CMK (cell line): ENCODE measurements around the gene RBM4.
"Not testable (repeated sequence)": the region's sequence is repeated elsewhere in the genome, so short reads cannot be mapped to it uniquely, and the experiment has no call there.

Experiments used
- DNase-seq: peaks from one replicate; pipeline ENCODE4 v3.0.0-alpha.2; 2010; ENCODE audit warnings: low read depth

The RBM4 gene

GRCh38 chr11:66638177-66639065, at the start of gene RBM4:
Gene RBM4, plus strand, starts transcription at chr11:66638703. Its CDS starts 1,009 bp downstream, at chr11:66639712.
- DNase-seq, result peak; percentile 98

GRCh38 chr11:66589315-66589714, 49.2 kb upstream of the RBM4 start:
- DNase-seq, result not testable (repeated sequence)

GRCh38 chr11:66589996-66590675, 48.4 kb upstream of the RBM4 start:
- DNase-seq, result no peak

GRCh38 chr11:66591175-66591574, 47.3 kb upstream of the RBM4 start:
- no peak for DNase-seq

GRCh38 chr11:66592457-66593302, 45.8 kb upstream of the RBM4 start, which contains the start of the genes CCDC87 and CCS:
Gene CCDC87, minus strand, starts transcription at chr11:66593063. Its CDS starts 48 bp downstream, at chr11:66593015.
Gene CCS, plus strand, starts transcription at chr11:66593185. Its CDS starts 77 bp downstream, at chr11:66593262.
- DNase-seq, result peak; percentile 91

- no peak for DNase-seq
Observed at GRCh38 chr11:66593303-66593635, 45.2 kb upstream of the RBM4 start.

GRCh38 chr11:66593650-66594049, 44.9 kb upstream of the RBM4 start:
- no peak for DNase-seq

- no peak for DNase-seq
Observed at GRCh38 chr11:66595245-66595904, 43.1 kb upstream of the RBM4 start.

GRCh38 chr11:66598993-66599392, 39.5 kb upstream of the RBM4 start:
- DNase-seq, result no peak

GRCh38 chr11:66600219-66600618, 38.3 kb upstream of the RBM4 start:
- DNase-seq, result no peak

- no peak for DNase-seq
Observed at GRCh38 chr11:66600631-66601233, 37.8 kb upstream of the RBM4 start.

- DNase-seq, result no peak
Observed at GRCh38 chr11:66603072-66603471, 35.4 kb upstream of the RBM4 start.

- no peak for DNase-seq
Observed at GRCh38 chr11:66604155-66604554, 34.3 kb upstream of the RBM4 start.

- DNase-seq, result not testable (repeated sequence)
Observed at GRCh38 chr11:66606608-66607007, 31.9 kb upstream of the RBM4 start.

- no peak for DNase-seq
Observed at GRCh38 chr11:66607126-66607834, 31.2 kb upstream of the RBM4 start.

- no peak for DNase-seq
Observed at GRCh38 chr11:66609721-66610617, 28.5 kb upstream of the RBM4 start.

GRCh38 chr11:66612458-66612857, 26.0 kb upstream of the RBM4 start:
- no peak for DNase-seq

- DNase-seq, result no peak
Observed at GRCh38 chr11:66614073-66614472, 24.4 kb upstream of the RBM4 start.

- peak; percentile 100 for DNase-seq
Observed at GRCh38 chr11:66616379-66617154, 21.9 kb upstream of the RBM4 start, which contains the start of gene RBM14. Gene RBM14, plus strand, starts transcription at chr11:66616630. Its CDS starts 91 bp downstream, at chr11:66616721.
